NB4 (cell line): ENCODE results near the gene ZNF594.
"Not testable (repeated sequence)": the region's sequence is repeated elsewhere in the genome, so short reads cannot be mapped to it uniquely, and the experiment has no call there.

ENCODE experiments used
- MAX ChIP-seq: IDR thresholded peaks from 2 replicates; pipeline ENCODE4 v1.6.1; 2011; ENCODE audit warnings: low read depth, low read length
- POLR2A ChIP-seq: IDR thresholded peaks from 2 replicates; pipeline ENCODE4 v1.6.1; 2011; ENCODE audit warnings: mild to moderate bottlenecking; ENCODE audit not compliant: insufficient read length; ENCODE audit errors: extremely low read depth
- TF ChIP-seq, protein P1 (sequence below): IDR thresholded peaks from one replicate; pipeline ENCODE4 v1.5.1; 2012; ENCODE audit warnings: low read depth, low read length

DNA sequence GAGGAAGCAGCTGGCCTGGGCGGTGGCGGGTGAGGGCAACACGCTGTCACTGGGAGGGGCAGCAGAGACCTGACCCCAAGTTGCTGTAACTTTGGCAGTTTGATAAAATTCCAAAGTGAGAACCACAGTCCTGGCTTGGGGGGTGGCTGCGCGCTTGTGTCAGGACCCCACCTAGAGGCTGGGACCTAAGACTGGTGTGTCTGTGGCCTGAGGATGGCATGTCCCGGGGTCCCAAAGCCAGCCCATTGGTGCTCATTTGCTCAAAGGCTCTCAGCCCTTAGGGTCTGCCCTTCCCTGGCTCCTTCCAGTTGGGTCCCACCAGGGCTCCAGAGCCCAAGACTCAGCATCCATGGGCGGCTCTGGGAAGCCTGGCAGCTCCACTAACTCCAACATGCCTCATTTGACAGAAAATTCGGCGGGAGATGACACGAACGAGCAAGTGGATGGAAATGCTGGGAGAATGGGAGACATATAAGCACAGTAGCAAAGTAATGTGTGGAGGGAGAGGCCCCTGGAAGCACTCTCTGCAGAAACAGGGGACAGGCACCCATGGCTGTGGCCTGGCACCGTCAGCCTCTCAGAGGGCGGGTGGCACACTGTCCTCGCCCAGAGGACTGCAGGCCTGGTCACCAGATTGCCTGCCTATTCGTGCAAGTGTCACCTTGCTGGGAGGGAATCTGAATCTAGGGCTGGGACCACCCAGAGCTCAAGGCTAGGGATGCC lies 59.0 kb downstream of the ZNF594 start:
- TF ChIP-seq POLR2A, MAX: not testable (repeated sequence)
- TF ChIP-seq, protein P1, sequence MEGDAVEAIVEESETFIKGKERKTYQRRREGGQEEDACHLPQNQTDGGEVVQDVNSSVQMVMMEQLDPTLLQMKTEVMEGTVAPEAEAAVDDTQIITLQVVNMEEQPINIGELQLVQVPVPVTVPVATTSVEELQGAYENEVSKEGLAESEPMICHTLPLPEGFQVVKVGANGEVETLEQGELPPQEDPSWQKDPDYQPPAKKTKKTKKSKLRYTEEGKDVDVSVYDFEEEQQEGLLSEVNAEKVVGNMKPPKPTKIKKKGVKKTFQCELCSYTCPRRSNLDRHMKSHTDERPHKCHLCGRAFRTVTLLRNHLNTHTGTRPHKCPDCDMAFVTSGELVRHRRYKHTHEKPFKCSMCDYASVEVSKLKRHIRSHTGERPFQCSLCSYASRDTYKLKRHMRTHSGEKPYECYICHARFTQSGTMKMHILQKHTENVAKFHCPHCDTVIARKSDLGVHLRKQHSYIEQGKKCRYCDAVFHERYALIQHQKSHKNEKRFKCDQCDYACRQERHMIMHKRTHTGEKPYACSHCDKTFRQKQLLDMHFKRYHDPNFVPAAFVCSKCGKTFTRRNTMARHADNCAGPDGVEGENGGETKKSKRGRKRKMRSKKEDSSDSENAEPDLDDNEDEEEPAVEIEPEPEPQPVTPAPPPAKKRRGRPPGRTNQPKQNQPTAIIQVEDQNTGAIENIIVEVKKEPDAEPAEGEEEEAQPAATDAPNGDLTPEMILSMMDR = not testable (repeated sequence)
